GM12874 (cell line): ENCODE measurements around the gene HSPA6.
A peak's percentile ranks its signal among the peaks of the same experiment; 100 is the strongest.

Experiments
- TF ChIP-seq, protein P1 (sequence below): IDR thresholded peaks from 2 replicates; pipeline ENCODE4 v1.5.1; 2011; ENCODE audit warnings: low read depth, mild to moderate bottlenecking, control low read depth, low read length, moderate library complexity; ENCODE audit not compliant: insufficient read depth

HSPA6 gene

DNA sequence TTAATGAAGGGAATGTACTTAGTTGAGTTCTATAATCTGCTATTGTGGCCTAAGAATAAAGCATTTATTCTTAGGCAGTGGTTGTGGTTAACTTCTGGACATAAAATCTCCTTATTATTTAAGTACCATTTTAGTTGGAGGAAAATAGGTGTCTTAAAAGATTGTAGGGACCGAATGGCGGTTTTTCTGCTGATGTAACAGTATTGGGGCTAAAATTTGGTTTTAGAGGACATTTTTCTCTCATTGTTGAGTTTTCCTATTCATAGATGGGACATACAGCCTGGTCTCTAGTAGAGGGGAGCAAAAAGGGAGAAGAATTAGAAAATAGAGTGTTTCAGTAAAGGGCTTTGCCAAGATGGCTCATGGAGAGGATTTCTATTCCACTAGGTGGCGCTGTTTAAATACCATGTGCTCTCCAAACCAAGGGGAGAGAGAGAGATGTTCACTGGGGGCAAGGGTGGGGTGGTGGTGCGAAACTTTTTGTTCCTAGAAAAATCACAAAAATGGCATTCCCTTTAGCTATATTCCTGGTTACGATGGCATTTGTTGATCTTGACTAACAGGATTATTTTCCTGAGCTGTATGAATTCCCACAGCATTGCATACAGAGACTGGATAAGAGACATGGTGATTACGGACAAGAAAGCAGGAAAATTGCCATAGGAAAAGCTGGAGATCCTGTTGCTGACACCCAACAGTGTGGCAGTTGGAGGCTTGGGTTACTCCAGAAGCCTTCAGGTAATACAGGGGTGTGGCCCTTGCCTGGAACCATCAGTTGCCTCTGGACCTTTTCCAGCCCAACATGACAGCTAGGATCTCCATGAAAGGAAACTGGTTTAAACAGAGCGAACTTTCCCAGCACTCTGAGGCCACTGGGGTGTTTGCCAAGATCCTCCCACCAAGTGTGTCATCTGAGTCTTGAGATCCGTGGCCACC lies 37.3 kb upstream of the HSPA6 start:
- TF ChIP-seq, protein P1, sequence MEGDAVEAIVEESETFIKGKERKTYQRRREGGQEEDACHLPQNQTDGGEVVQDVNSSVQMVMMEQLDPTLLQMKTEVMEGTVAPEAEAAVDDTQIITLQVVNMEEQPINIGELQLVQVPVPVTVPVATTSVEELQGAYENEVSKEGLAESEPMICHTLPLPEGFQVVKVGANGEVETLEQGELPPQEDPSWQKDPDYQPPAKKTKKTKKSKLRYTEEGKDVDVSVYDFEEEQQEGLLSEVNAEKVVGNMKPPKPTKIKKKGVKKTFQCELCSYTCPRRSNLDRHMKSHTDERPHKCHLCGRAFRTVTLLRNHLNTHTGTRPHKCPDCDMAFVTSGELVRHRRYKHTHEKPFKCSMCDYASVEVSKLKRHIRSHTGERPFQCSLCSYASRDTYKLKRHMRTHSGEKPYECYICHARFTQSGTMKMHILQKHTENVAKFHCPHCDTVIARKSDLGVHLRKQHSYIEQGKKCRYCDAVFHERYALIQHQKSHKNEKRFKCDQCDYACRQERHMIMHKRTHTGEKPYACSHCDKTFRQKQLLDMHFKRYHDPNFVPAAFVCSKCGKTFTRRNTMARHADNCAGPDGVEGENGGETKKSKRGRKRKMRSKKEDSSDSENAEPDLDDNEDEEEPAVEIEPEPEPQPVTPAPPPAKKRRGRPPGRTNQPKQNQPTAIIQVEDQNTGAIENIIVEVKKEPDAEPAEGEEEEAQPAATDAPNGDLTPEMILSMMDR: peak; percentile 67

DNA sequence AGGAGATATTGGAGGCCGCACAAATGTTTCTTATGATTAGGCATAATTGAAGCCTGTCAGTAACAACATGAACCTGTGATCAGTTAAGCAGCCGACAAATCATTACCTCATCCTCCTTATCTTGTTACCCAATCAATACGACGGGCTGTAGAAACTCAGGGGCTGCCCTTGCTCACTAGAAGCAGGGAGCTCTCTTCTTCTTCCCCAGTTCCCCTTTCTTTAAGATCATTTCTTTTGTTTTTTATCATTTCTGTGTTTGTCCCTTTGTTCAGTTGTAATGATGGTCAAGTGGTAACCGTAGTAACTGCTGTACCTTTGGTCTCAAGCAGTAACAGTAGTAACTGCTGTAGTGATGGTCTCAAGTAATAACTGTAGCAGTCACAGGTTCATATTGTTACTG lies 32.9 kb upstream of the HSPA6 start:
- TF ChIP-seq, protein P1: no peak

DNA sequence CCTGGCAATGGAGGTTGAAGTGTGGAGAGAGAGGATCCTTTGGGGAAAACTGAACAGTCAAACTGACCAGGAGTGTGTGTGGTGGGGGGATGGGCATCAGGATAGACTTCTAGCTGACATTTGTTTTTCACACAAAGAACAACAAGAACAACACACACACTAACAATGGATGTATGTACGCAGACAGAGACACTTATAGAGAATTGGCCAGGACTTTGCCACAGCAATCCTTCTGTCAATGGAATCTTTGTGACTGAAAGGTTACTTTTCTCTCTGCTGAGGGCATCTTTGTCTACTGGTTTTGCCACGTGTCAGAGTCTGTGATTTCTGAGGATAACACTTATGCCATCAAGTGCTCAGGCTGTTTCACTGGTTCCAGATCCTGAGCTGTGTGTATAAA lies 31.5 kb upstream of the HSPA6 start:
- TF ChIP-seq, protein P1: no peak

DNA sequence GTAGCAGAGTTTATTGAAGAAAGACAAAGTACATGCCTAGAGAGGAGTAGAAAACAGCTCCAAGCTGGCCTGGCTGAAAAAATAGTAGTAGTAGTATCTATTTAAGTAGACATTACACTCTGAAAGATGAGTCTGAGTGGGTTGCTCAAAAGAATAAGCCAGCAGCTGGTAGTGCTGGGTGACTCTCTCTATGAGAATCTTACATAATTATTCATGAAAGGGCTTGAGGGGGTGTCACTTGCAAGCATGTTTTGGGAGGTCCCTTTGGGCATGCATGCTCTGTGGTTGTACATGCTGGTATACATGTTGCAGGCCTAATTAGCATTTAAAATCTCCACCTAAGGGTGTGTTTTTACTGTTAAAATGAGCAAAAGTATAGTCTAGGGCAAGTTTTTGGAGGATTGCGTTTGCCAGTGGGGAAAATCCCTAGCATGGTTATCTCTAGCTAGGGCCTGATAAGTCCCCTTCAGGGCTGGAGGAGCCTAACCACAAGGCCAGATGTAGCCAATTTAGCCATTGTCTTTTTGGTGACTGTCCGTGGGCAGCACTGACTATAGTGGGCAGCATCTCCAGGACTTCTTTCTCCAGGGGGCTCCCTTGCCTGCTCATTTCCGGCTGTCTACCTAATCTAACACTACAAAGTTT lies 30.1 kb upstream of the HSPA6 start:
- TF ChIP-seq, protein P1: no peak

DNA sequence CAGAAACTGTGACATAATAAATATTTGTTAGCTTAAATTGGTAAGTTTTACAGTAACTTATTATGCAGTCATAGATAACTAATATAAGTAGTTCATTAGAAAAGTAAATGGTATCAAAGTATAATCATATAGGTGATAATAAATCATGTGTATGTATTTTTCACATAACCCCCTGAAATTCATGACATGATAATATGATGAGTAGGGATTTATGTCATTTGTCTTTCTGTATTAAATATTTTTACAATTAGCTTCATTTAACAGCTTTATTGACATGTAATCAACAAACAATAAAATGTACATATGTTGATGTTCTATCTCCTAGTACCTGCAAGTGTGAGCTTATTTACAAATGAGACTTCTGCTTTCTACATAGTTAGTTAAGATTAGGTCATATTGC lies 28.9 kb upstream of the HSPA6 start:
- TF ChIP-seq, protein P1: no peak

DNA sequence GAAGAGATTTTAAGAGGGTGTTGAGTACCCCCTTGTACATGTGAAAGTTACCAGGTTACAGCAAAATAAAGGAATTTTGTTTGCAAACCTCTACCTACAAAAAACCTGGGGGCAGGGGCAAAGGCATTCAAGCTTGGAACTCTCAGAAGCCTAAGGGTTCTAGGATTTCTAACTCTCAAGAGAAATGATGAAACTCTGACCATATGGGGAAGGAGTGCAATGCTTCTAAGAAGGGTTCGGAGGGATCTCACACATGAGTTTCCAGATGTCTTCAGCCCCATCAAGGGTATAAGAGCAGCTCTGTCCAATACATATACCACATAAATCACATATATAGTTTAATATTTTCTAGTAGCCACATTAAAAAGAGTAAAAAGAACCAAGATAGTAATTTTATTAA lies 26.4 kb upstream of the HSPA6 start:
- TF ChIP-seq, protein P1: no peak

DNA sequence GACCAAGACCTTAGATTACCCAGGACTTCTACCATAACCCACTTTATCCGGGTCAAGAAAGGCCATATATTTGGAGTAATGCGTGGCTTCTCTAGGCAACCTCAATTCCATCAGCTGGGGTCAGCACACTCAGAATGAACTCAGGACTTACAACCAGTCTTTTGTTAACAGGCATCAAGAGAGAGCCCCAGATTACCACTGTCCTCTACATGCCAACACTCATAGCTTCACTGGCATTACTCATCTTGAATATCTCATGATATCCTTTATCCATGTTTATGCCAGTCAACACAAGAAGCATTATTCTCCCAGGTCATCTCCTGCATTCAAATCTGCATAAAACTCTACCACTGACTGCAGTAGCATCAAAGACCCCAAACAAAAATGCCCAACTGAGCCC lies 25.7 kb upstream of the HSPA6 start:
- TF ChIP-seq, protein P1: no peak
